Subcutaneous adipose tissue (tissue), 4 donors: Measurements from ENCODE around the gene NEK2. TPM values are rescaled to one million over a fixed set of nuclear protein-coding genes. Genes with fewer than 3 reads are reported as not detected.

ENCODE experiments used
- total RNA-seq, 4 donors: library from RNA; depleted of rRNA; stranded (reverse); fragments of >200 nt; gene quantifications; one replicate each; pipeline ENCODE4 v1.1.0, GENCODE V29; 2016
- TF ChIP-seq, protein P1 (sequence below): fragments of 450-650 bp; IDR thresholded peaks from one replicate; pipeline ENCODE4 v1.5.1; 2016; ENCODE audit warnings: low read depth, mild to moderate bottlenecking, control low read depth, antibody characterized with exemption, moderate library complexity

The NEK2 gene
- total RNA-seq, 4 donors from 2014 or later, result 0.68 to 1.1 TPM; not detected in 2

DNA sequence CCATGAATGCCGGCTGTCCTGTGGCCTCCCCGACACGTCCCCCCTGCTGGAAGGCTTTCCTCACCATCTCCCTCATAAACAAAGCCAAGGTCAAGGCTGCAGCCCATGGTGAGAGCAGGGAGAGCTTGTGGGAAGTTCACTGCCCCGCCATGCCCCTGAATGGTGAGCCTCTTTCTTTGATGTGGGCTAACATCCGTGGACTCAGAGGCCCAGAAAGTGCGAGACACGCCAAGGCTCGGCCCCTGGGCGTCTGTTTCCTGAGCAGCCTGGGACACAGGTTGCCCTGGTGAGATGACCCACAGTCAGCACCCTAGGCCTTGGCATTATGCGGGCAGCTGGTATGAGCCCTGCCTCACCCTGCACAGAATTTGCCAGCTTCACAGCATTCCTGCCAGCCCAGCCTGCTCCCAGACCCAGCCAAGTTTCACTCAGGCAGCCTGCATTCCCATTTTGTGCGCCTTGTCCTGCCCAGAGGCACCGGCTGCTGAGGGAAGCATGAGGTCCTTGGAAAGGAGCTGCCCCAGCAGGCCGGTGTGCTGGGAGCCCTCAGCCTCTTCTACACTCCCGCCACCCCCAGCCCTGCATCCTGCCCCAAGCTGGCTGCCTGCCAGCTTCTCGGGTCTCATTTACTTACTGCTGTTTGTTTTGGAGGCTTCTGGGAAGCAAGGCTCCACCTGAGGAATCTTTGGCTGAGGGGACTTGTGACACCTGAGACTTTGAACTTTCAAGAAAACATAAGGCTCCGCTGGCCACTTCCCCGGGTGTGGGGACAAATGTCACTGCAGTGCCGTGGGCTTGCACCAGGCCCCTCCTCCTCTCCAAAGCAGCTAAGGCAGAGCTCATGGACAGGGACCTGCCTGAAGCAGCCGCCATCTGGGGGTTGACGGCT, 31.9 kb downstream of the NEK2 start:
- TF ChIP-seq, protein P1, sequence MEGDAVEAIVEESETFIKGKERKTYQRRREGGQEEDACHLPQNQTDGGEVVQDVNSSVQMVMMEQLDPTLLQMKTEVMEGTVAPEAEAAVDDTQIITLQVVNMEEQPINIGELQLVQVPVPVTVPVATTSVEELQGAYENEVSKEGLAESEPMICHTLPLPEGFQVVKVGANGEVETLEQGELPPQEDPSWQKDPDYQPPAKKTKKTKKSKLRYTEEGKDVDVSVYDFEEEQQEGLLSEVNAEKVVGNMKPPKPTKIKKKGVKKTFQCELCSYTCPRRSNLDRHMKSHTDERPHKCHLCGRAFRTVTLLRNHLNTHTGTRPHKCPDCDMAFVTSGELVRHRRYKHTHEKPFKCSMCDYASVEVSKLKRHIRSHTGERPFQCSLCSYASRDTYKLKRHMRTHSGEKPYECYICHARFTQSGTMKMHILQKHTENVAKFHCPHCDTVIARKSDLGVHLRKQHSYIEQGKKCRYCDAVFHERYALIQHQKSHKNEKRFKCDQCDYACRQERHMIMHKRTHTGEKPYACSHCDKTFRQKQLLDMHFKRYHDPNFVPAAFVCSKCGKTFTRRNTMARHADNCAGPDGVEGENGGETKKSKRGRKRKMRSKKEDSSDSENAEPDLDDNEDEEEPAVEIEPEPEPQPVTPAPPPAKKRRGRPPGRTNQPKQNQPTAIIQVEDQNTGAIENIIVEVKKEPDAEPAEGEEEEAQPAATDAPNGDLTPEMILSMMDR, result no peak

DNA sequence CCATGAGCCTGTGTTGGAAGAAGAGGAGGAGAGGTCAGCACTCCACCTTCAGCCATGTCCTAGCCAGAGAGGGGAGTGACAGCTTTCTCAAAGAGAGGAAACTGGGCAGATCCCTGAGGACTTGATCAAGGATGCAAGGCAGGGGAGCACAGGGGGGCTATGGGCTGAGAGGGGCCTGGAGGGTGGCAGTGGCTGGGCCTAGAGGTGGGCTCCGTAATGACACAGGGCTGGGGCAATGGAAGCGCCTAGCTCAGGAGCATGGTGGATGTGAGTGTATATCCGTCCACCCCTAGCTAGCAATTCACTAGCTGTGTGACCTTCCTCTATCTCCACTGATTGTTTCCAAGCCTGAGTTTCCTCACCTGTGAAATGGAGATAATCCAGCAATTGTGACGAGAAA, 32.6 kb downstream of the NEK2 start:
- TF ChIP-seq, protein P1, result no peak

DNA sequence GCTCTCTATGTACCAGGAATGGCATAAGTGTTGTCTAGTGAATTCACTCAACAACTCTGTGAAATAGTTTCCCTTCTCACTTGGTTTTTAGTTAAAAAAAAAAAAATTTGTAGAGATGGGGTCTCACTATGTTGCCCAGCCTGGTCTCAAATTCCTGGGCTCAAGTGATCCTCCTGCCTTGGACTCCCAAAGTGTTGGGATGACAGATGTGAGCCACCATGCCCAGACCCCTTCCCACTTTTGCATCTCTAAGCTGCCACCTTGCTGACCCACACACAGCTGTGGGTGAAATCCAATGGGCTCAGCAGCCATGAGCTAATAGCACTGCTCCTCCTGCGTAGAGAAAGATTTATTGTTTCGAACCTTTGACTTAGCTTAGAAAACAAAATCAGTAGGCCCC, 33.5 kb downstream of the NEK2 start:
- TF ChIP-seq, protein P1, result no peak

DNA sequence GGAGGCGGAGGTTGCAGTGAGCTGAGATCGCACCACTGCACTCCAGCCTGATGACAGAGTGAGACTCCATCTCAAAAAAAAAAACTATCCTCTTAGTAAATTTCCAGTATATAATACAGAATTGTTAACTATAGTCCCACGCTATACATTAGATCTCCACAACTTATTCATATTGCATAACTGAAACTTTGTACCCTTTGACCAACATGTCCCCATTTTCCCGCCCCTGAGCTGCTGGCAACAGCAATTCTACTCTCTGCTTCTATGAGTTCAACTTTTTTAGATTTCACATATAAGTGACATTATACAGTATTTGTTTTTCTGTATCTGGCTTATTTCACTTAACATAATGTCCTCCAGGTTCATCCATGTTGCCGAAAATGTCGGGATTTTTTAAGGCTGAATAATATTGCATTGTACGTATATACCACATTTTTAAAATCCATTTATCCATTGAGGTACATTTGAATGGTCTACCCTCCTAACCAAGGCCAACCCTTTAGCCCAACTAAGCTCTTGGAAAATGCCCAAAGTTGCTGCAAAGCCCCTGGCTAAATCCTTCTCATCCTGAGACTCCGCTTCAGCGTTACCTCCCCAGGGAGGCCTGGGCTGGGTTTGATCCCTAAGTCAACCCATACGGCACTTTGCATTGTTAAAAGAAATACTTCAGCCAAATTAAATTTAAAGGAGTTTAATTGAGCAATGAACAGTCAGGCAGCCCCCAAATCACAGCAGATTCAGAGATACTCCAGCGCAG, 34.2 kb downstream of the NEK2 start:
- TF ChIP-seq, protein P1, result no peak

DNA sequence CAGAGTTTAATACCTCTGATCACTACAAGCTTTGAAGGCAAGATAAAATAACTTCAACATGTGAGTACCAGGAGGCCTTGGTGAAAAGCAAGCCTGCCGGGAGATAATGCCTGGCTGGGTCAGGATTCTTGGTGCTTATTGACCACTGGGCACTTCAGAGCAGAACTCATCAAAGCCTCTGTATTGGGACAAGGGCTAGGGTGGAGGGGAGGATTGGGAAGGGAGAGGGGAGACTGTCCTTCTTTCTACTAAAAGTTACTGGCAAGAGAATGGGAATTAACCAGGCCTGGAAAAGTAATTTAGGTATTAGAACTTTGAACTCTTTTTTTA, 35.2 kb downstream of the NEK2 start:
- TF ChIP-seq, protein P1, result no peak

DNA sequence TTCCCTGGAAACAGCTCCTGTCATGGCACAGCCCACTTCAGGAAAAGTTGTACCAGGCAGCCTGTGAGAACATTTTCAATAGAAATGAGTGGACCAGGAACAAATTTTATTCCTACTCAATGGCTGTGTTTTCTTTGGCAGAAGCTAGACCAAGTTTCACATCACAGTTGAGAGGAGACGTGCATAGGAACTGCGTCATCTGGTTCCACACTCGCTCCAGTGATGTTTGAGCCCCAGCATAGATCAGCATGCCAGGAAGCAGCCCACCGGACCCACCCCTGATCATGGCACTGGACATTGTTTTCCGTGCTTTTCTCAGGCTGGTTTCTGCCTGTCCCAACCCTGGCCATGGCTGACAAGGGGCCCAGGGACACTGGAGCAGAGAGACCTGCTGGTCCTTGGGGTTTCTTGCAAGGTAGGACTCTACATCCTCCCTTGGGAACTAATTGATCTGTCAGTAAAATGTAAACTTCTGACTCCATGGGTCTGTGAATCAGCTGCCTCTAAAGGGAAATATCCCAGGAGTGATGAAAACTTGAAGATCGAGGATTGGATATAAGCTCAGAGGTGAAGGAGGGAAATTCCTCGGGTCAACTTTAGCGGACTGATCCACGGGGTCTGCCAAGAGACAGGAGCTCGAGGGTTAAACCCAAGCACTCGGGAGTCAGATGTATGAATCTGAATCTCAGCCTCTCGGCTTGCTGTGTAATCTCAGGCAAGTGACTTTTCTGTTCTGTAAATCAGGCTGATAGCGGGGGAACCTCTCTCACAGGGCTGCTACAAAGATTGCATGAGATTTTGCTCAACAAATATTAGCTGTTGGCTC, 35.7 kb downstream of the NEK2 start:
- TF ChIP-seq, protein P1, result no peak
